ENCODE measurements around the gene BICD2. TPM values are rescaled to one million over a fixed set of nuclear protein-coding genes. Genes with fewer than 3 reads are reported as not detected.

The BICD2 gene
- total and polyA plus RNA-seq, 8 donors, result 23.7 to 34.5 (median 28.4) TPM

- intact Hi-C loops (cut with DNase I), result no loop called here
- no peaks in the 10 kb centered on the region for H3K36me3 ChIP-seq
- no peak for ATAC-seq
- peak in 2 of 4 donors; percentile 35 to 59 for DNase-seq
- H3K4me1 ChIP-seq, result peaks cover 23 to 78% of the 10 kb centered on the region in 2 donors
- H3K9me3 ChIP-seq, result no peaks in the 10 kb centered on the region
- no peaks in the 10 kb centered on the region for H3K27me3 ChIP-seq
- H3K27ac ChIP-seq, result peak overlapping the region; percentile 19 to 92
- no peak for TF ChIP-seq CTCF (IDR thresholded peaks at IDR 0.05)
- peak overlapping the region in 1 of 2 donors; percentile 22 for H3K4me3 ChIP-seq
These were observed 24.1 kb downstream of the BICD2 start for GRCh38 chr9:92740446-92740961.

- peaks cover 23 to 77% of the 10 kb centered on the region in 2 donors for H3K4me1 ChIP-seq
- intact Hi-C loops (cut with DNase I), result no loop called here
- TF ChIP-seq CTCF (IDR thresholded peaks at IDR 0.05), result no peak
- H3K4me3 ChIP-seq, result peak overlapping the region in 1 of 2 donors; percentile 22
- no peaks in the 10 kb centered on the region for H3K27me3 ChIP-seq
- ATAC-seq (peak; percentile 32), DNase-seq (peak in 1 of 4 donors; percentile 6)
- no peaks in the 10 kb centered on the region for H3K36me3 ChIP-seq
- no peaks in the 10 kb centered on the region for H3K9me3 ChIP-seq
- peak overlapping the region; percentile 19 to 92 for H3K27ac ChIP-seq
These were observed 24.6 kb downstream of the BICD2 start for GRCh38 chr9:92740009-92740408.

GRCh38 chr9:92739346-92739970 is 25.2 kb downstream of the BICD2 start:
- Histone ChIP-seq H3K27ac (peak overlapping the region; percentile 19 to 92), H3K36me3 (no peaks in the 10 kb centered on the region), H3K4me1 (peaks cover 23 to 75% of the 10 kb centered on the region in 2 donors), H3K9me3 (no peaks in the 10 kb centered on the region), H3K27me3 (no peaks in the 10 kb centered on the region), H3K4me3 (no peak overlapping the region)
- DNase-seq (peak in 1 of 4 donors; percentile 24), ATAC-seq (no peak)
- intact Hi-C loops (cut with DNase I), result no loop called here
- TF ChIP-seq CTCF (IDR thresholded peaks at IDR 0.05), result no peak

- peaks cover 23 to 72% of the 10 kb centered on the region in 2 donors for H3K4me1 ChIP-seq
- peak overlapping the region in 1 of 2 donors; percentile 92 for H3K27ac ChIP-seq
- peak in 2 of 4 donors; percentile 33 to 73 for DNase-seq
- no peaks in the 10 kb centered on the region for H3K27me3 ChIP-seq
- H3K4me3 ChIP-seq, result no peak overlapping the region
- intact Hi-C loops (cut with DNase I), result no loop called here
- H3K9me3 ChIP-seq, result no peaks in the 10 kb centered on the region
- no peak for TF ChIP-seq CTCF (IDR thresholded peaks at IDR 0.05)
- ATAC-seq, result peak; percentile 52
- no peaks in the 10 kb centered on the region for H3K36me3 ChIP-seq
These were observed 26.0 kb downstream of the BICD2 start for GRCh38 chr9:92738661-92739081.

- no peaks in the 10 kb centered on the region for H3K36me3 ChIP-seq
- no peaks in the 10 kb centered on the region for H3K9me3 ChIP-seq
- DNase-seq (peak in 2 of 4 donors; percentile 19 to 62), ATAC-seq (no peak)
- H3K4me3 ChIP-seq, result no peak overlapping the region
- no peaks in the 10 kb centered on the region for H3K27me3 ChIP-seq
- H3K27ac ChIP-seq, result no peak overlapping the region
- peaks cover 23 to 65% of the 10 kb centered on the region in 2 donors for H3K4me1 ChIP-seq
- intact Hi-C loops (cut with DNase I), result no loop called here
- TF ChIP-seq CTCF (IDR thresholded peaks at IDR 0.05), result no peak
These were observed 26.9 kb downstream of the BICD2 start for GRCh38 chr9:92737611-92738299.

All from left lung (tissue), 10 donors.